B cell (primary cell): Measurements from ENCODE around the gene KRT82. TPM values are rescaled to one million over a fixed set of nuclear protein-coding genes. Genes with fewer than 3 reads are reported as not detected.

Source experiments
- ATAC-seq: fragments of 200-7000 bp; cut with Tn5 transposase; one replicate; pipeline ENCODE4 v1.10.0; 2021; ENCODE audit warnings: low read depth, mild to moderate bottlenecking, moderate number of reproducible peaks, moderate library complexity
- CTCF ChIA-PET: fragments of 350-600 bp; sonication (Branson Sonifier 250); formaldehyde crosslinking; loops from one replicate; lab custom pipeline; 2021; ENCODE audit warnings: antibody characterized with exemption, inconsistent platforms; lab: Charles Lee
- POLR2A ChIA-PET: fragments of 350-600 bp; sonication (Branson Sonifier 250); formaldehyde crosslinking; loops from one replicate; lab custom pipeline; 2021; ENCODE audit warnings: antibody characterized with exemption; lab: Charles Lee
- DNase-seq: peaks from one replicate; pipeline ENCODE4 v3.0.0; 2013
- H2AFZ ChIP-seq: 2 replicates; pipeline ENCODE4 v1.6.1; 2012; ENCODE audit warnings: mild to moderate bottlenecking, low read depth, low read length; ENCODE audit not compliant: insufficient read depth, poor library complexity, severe bottlenecking
- H3K27ac ChIP-seq, 2 donors: 1 replicate in 1 of 2; 2 replicates in 1 of 2; pipeline ENCODE4 v1.5.1; 2012 to 2013; ENCODE audit warnings: low read length in 2 of 2, mild to moderate bottlenecking in 2 of 2, moderate library complexity in 1 of 2
- H3K27me3 ChIP-seq, 4 experiments: fragments of 200-600 bp in 1 of 4; sonication (generic) in 1 of 4; replicated peaks in 1 of 4; 1 replicate in 2 of 4; 2 replicates in 2 of 4; pipeline versions ENCODE4 v1.6.1 to v1.7.0; 2013 to 2016; ENCODE audit warnings: low read length in 3 of 4, mild to moderate bottlenecking in 2 of 4, mixed read lengths in 1 of 4, moderate library complexity in 1 of 4; ENCODE audit not compliant: insufficient read depth in 4 of 4, control insufficient read depth in 3 of 4; ENCODE audit errors: control extremely low read depth in 1 of 4
- H3K36me3 ChIP-seq, 2 experiments: replicated peaks in 1 of 2; 1 replicate in 1 of 2; 2 replicates in 1 of 2; pipeline versions ENCODE4 v1.6.1 to v1.7.1; 2013; ENCODE audit warnings: low read length in 1 of 2; ENCODE audit not compliant: insufficient read depth in 2 of 2, control insufficient read depth in 1 of 2; ENCODE audit errors: control extremely low read depth in 1 of 2, extremely low read depth in 1 of 2
- H3K4me1 ChIP-seq, 2 donors: fragments of 200-600 bp in 1 of 2; sonication (generic) in 1 of 2; 1 replicate in 1 of 2; 2 replicates in 1 of 2; pipeline versions ENCODE4 v1.5.1 to v1.6.1; 2013 to 2017; ENCODE audit warnings: low read length in 2 of 2; ENCODE audit not compliant: control insufficient read depth in 2 of 2, insufficient read depth in 2 of 2
- H3K4me2 ChIP-seq: replicated peaks from 2 replicates; pipeline ENCODE3; 2012; ENCODE audit warnings: mild to moderate bottlenecking, low read depth, low read length; ENCODE audit not compliant: poor library complexity, severe bottlenecking
- H3K4me3 ChIP-seq, 5 experiments: fragments of 200-600 bp in 1 of 5; sonication (generic) in 1 of 5; 1 replicate in 3 of 5; 2 replicates in 2 of 5; pipeline versions ENCODE4 v1.5.1 to v1.7.0; 2011 to 2016; ENCODE audit warnings: low read length in 4 of 5, mild to moderate bottlenecking in 4 of 5, low read depth in 2 of 5, control low read depth in 1 of 5, moderate library complexity in 1 of 5; ENCODE audit not compliant: insufficient read depth in 1 of 5; ENCODE audit errors: control extremely low read depth in 1 of 5, extremely low read depth in 1 of 5
- H3K79me2 ChIP-seq: fragments of 200-600 bp; sonication (generic); one replicate; pipeline ENCODE4 v1.6.0; 2016; ENCODE audit warnings: low read length; ENCODE audit not compliant: control insufficient read depth, insufficient read depth
- H3K9ac ChIP-seq: fragments of 200-600 bp; sonication (generic); 2 replicates; pipeline ENCODE4 v1.6.1; 2017; ENCODE audit warnings: mild to moderate bottlenecking, low read length, moderate library complexity
- H3K9me3 ChIP-seq, 3 donors: one replicate each; pipeline versions ENCODE4 v1.6.1 to v1.7.1; 2013; ENCODE audit warnings: low read length in 2 of 3; ENCODE audit not compliant: control insufficient read depth in 2 of 3, insufficient read depth in 1 of 3; ENCODE audit errors: control extremely low read depth in 1 of 3
- H4K20me1 ChIP-seq: 2 replicates; pipeline ENCODE4 v1.6.0; 2012; ENCODE audit warnings: mild to moderate bottlenecking, low read length; ENCODE audit not compliant: insufficient read depth, control insufficient read depth, poor library complexity, severe bottlenecking
- H3K27ac Mint-ChIP-seq: one replicate; pipeline ENCODE4 v1.8.0; 2021; ENCODE audit warnings: mixed read lengths
- H3K27me3 Mint-ChIP-seq: one replicate; pipeline ENCODE4 v1.8.0; 2021; ENCODE audit warnings: mixed read lengths
- H3K4me1 Mint-ChIP-seq: one replicate; pipeline ENCODE4 v1.8.0; 2021; ENCODE audit warnings: mixed read lengths
- H3K4me3 Mint-ChIP-seq: one replicate; pipeline ENCODE4 v1.8.0; 2021; ENCODE audit warnings: mixed read lengths
- H3K9me3 Mint-ChIP-seq: one replicate; pipeline ENCODE4 v1.8.0; 2022; ENCODE audit warnings: mixed read lengths; ENCODE audit not compliant: insufficient read depth
- EZH2 ChIP-seq: IDR thresholded peaks from 2 replicates; pipeline ENCODE4 v1.6.1; 2012; ENCODE audit warnings: borderline replicate concordance, low read depth, mild to moderate bottlenecking, moderate library complexity, low read length; ENCODE audit not compliant: insufficient read depth, poor library complexity, severe bottlenecking
- WGBS: methylation state at CpG from one replicate; pipeline ENCODE4 v1.1.5; 2013; ENCODE audit warnings: missing lambda C conversion rate; ENCODE audit not compliant: insufficient coverage; 5-methylcytosine and 5-hydroxymethylcytosine counted together
- intact Hi-C: fragments of 100-400 bp; cut with micrococcal nuclease; formaldehyde crosslinking; loops from one replicate; pipeline ENCODE4 v1.10.0; 2022
- polyA plus RNA-seq: library from polyadenylated mRNA; depleted of rRNA; stranded (reverse); fragments of >200 nt; gene quantifications from 2 replicates; pipeline ENCODE4 v1.2.3, GENCODE V29; 2012
- total RNA-seq, 2 donors: library from RNA; stranded (reverse); fragments of 120-200 nt in 1 of 2; gene quantifications; 1 replicate in 1 of 2; 2 replicates in 1 of 2; pipeline versions ENCODE4 v1.2.3 to v1.2.4, GENCODE V29; 2013 to 2022
- TF ChIP-seq, protein P1 (sequence below): fragments of 200-600 bp; IDR thresholded peaks from one replicate; pipeline ENCODE4 v1.8.0; 2022; ENCODE audit warnings: antibody characterized with exemption, mild to moderate bottlenecking

KRT82 gene
- total and polyA plus RNA-seq, 2 donors (not counting 1 experiment from before 2014, with no cell fraction given): not detected

DNA sequence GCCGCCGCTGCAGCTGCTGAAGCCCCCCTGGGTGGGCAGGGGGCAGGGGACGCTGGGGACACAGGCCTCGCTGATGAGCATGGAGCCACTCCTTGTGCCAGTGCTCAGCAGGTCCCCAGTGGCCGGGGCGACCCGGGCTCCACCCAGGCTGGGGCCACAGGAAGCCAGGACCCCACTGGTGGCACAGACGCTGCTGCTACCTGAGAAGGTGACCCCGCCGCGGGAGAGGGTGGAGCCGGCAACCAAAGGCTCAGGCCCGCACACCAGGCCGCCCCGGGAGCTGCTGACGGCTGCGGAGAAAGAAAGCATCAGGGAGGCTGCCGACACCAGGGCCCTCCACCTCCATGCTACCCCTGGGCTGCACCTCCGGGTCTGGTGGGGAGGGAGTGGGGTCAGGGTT is 28.0 kb downstream of the KRT82 start:
- Histone ChIP-seq H3K27me3 (peaks cover 0 to 7% (median 1%) of the 10 kb centered on the region in 4 experiments), H3K4me3 (no peak overlapping the region), H3K36me3 (no peaks in the 10 kb centered on the region), H3K79me2 (no peaks in the 10 kb centered on the region), H3K4me1 (peaks cover 0 to 4% of the 10 kb centered on the region in 2 donors), H4K20me1 (no peaks in the 10 kb centered on the region), H3K9ac (no peak overlapping the region), H3K27ac (no peak overlapping the region), H2AFZ (no peak overlapping the region), H3K4me2 (no peak overlapping the region), H3K9me3 (no peaks in the 10 kb centered on the region)
- CTCF ChIA-PET: no interaction called here
- intact Hi-C loops: no loop called here
- no peak for ATAC-seq
- no peak overlapping the region for H3K4me3 Mint-ChIP-seq
- H3K27me3 Mint-ChIP-seq: peaks cover 35% of the 10 kb centered on the region
- H3K9me3 Mint-ChIP-seq: no peaks in the 10 kb centered on the region
- no peak overlapping the region for H3K27ac Mint-ChIP-seq
- H3K4me1 Mint-ChIP-seq: peaks cover 5% of the 10 kb centered on the region
- POLR2A ChIA-PET: no interaction called here
- TF ChIP-seq EZH2: no peak
- TF ChIP-seq, protein P1, sequence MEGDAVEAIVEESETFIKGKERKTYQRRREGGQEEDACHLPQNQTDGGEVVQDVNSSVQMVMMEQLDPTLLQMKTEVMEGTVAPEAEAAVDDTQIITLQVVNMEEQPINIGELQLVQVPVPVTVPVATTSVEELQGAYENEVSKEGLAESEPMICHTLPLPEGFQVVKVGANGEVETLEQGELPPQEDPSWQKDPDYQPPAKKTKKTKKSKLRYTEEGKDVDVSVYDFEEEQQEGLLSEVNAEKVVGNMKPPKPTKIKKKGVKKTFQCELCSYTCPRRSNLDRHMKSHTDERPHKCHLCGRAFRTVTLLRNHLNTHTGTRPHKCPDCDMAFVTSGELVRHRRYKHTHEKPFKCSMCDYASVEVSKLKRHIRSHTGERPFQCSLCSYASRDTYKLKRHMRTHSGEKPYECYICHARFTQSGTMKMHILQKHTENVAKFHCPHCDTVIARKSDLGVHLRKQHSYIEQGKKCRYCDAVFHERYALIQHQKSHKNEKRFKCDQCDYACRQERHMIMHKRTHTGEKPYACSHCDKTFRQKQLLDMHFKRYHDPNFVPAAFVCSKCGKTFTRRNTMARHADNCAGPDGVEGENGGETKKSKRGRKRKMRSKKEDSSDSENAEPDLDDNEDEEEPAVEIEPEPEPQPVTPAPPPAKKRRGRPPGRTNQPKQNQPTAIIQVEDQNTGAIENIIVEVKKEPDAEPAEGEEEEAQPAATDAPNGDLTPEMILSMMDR: no peak
- DNase-seq: no peak
- WGBS: 87% methylated on average over 11 of the region's 19 CpGs

DNA sequence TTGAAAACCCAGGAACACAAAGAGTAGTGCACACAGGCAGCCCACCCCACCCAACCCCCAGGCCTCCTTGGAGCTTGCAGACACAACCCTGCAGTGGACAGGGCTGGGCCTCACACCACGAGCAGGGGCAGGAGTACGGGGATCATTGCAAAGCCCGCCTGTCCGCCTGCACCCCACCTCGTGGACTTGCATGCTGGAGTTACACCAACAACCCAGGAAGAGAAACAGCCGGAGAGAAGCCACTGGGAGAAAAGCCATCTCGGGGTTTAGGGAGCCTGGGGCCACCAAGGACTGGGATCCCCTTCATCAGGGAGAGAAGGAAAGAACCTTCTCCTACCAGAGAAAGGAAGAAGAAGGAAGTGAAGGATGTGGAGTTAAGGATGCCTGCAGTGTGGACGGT is 28.9 kb downstream of the KRT82 start:
- intact Hi-C loops: no loop called here
- Histone ChIP-seq H3K9me3 (no peaks in the 10 kb centered on the region), H3K27ac (no peak overlapping the region), H3K4me2 (no peak overlapping the region), H3K4me1 (no peaks in the 10 kb centered on the region), H3K27me3 (peaks cover 0 to 7% (median 1%) of the 10 kb centered on the region in 4 experiments), H4K20me1 (no peaks in the 10 kb centered on the region), H2AFZ (no peak overlapping the region), H3K36me3 (no peaks in the 10 kb centered on the region), H3K9ac (no peak overlapping the region), H3K4me3 (no peak overlapping the region), H3K79me2 (no peaks in the 10 kb centered on the region)
- ChIA-PET CTCF (no interaction called here), POLR2A (no interaction called here)
- peaks cover 3% of the 10 kb centered on the region for H3K9me3 Mint-ChIP-seq
- no peak for TF ChIP-seq EZH2
- TF ChIP-seq, protein P1: no peak
- 80% methylated on average over 5 of the region's 8 CpGs for WGBS
- H3K27ac Mint-ChIP-seq: no peak overlapping the region
- H3K4me1 Mint-ChIP-seq: no peaks in the 10 kb centered on the region
- H3K27me3 Mint-ChIP-seq: peaks cover 36% of the 10 kb centered on the region
- no peak overlapping the region for H3K4me3 Mint-ChIP-seq
- no peak for DNase-seq
- ATAC-seq: no peak
